Stimulated activated CD4-positive, alpha-beta T cell treated with anti-CD3 and anti-CD28 coated beads, Interleukin-15, amount 100 ng/mL, for 24 hours (primary cell): ENCODE measurements around the gene ABCG1.
A peak's percentile ranks its signal among the peaks of the same experiment; 100 is the strongest.
"Not testable (repeated sequence)": the region's sequence is repeated elsewhere in the genome, so short reads cannot be mapped to it uniquely, and the experiment has no call there.

ENCODE experiments used
- DNase-seq: peaks from one replicate; pipeline ENCODE4 v3.0.0-alpha.2; 2020

The ABCG1 gene

GRCh38 chr21:42218836-42219605 lies at the start of gene ABCG1:
Gene ABCG1 (plus strand): TSS chr21:42219140. CDS start chr21:42219263, 123 bp downstream.
- DNase-seq: peak; percentile 73

GRCh38 chr21:42169758-42170157 lies 49.2 kb upstream of the ABCG1 start:
- no peak for DNase-seq

- DNase-seq: no peak
These were observed 47.6 kb upstream of the ABCG1 start for GRCh38 chr21:42171091-42172053.

GRCh38 chr21:42172596-42173483 lies 46.1 kb upstream of the ABCG1 start:
- no peak for DNase-seq

- no peak for DNase-seq
These were observed 44.8 kb upstream of the ABCG1 start for GRCh38 chr21:42174173-42174572.

GRCh38 chr21:42175110-42175710 lies 43.7 kb upstream of the ABCG1 start:
- no peak for DNase-seq

- no peak for DNase-seq
These were observed 42.1 kb upstream of the ABCG1 start for GRCh38 chr21:42176859-42177258.

GRCh38 chr21:42179316-42179715 lies 39.6 kb upstream of the ABCG1 start:
- no peak for DNase-seq

- not testable (repeated sequence) for DNase-seq
These were observed 38.9 kb upstream of the ABCG1 start for GRCh38 chr21:42180001-42180400.

GRCh38 chr21:42182713-42183371 lies 36.1 kb upstream of the ABCG1 start:
- no peak for DNase-seq

- no peak for DNase-seq
These were observed 35.3 kb upstream of the ABCG1 start for GRCh38 chr21:42183374-42184266.

- no peak for DNase-seq
These were observed 32.3 kb upstream of the ABCG1 start for GRCh38 chr21:42186591-42186990.

GRCh38 chr21:42187976-42188653 lies 30.8 kb upstream of the ABCG1 start:
- peak; percentile 83 for DNase-seq

- DNase-seq: no peak
These were observed 30.3 kb upstream of the ABCG1 start for GRCh38 chr21:42188663-42189062.

GRCh38 chr21:42189431-42189830 lies 29.5 kb upstream of the ABCG1 start:
- DNase-seq: no peak

- DNase-seq: peak; percentile 33
These were observed 29.0 kb upstream of the ABCG1 start for GRCh38 chr21:42189860-42190485.

- DNase-seq: no peak
These were observed 28.5 kb upstream of the ABCG1 start for GRCh38 chr21:42190486-42190863.

- DNase-seq: no peak
These were observed 27.9 kb upstream of the ABCG1 start for GRCh38 chr21:42191064-42191463.
